ENCODE data around the gene NOSTRIN.

GRCh38 chr2:168896783-168897182 lies 94.3 kb downstream of the NOSTRIN start:
- no peak for TF ChIP-seq POLR2A (IDR thresholded peaks at IDR 0.05)
- TF ChIP-seq CTCF (IDR thresholded peaks at IDR 0.05), result no peak
